HG03135 (cell line): ENCODE measurements around the gene SLC22A23.

Source experiments
- ATAC-seq: cut with Tn5 transposase; IDR thresholded peaks from one replicate; pipeline ENCODE4 v1.9.1; 2021; ENCODE audit warnings: mild to moderate bottlenecking, moderate library complexity; ENCODE audit not compliant: unreplicated experiment

Gene SLC22A23

GRCh38 chr6:3277251-3277650 is 179.6 kb downstream of the SLC22A23 start:
- no peak for ATAC-seq

GRCh38 chr6:3276174-3277167 is 180.4 kb downstream of the SLC22A23 start:
- no peak for ATAC-seq

- ATAC-seq = no peak
Observed at GRCh38 chr6:3273707-3274521, 182.9 kb downstream of the SLC22A23 start.

GRCh38 chr6:3272911-3273547 is 183.8 kb downstream of the SLC22A23 start:
- ATAC-seq = no peak

GRCh38 chr6:3271756-3272155 is 185.1 kb downstream of the SLC22A23 start:
- ATAC-seq = no peak

GRCh38 chr6:3270258-3270657 is 186.6 kb downstream of the SLC22A23 start:
- no peak for ATAC-seq

GRCh38 chr6:3269281-3269975 is 187.4 kb downstream of the SLC22A23 start:
- no peak for ATAC-seq

- no peak for ATAC-seq
Observed at GRCh38 chr6:3268680-3269079, 188.2 kb downstream of the SLC22A23 start.

- no peak for ATAC-seq
Observed at GRCh38 chr6:3267162-3267561, 189.7 kb downstream of the SLC22A23 start.

GRCh38 chr6:3266170-3266569 is 190.7 kb downstream of the SLC22A23 start:
- ATAC-seq = no peak

- ATAC-seq = no peak
Observed at GRCh38 chr6:3265671-3266070, 191.2 kb downstream of the SLC22A23 start.

- no peak for ATAC-seq
Observed at GRCh38 chr6:3264356-3264755, 192.5 kb downstream of the SLC22A23 start.

- no peak for ATAC-seq
Observed at GRCh38 chr6:3263096-3263495, 193.8 kb downstream of the SLC22A23 start.

- no peak for ATAC-seq
Observed at GRCh38 chr6:3261921-3262320, 194.9 kb downstream of the SLC22A23 start.

GRCh38 chr6:3261518-3261820 is 195.4 kb downstream of the SLC22A23 start:
- ATAC-seq = no peak

- ATAC-seq = no peak
Observed at GRCh38 chr6:3260772-3261517, 195.9 kb downstream of the SLC22A23 start.

GRCh38 chr6:3260296-3260695 is 196.6 kb downstream of the SLC22A23 start:
- ATAC-seq = no peak

GRCh38 chr6:3259491-3259958 is 197.3 kb downstream of the SLC22A23 start:
- ATAC-seq = peak; percentile 33

GRCh38 chr6:3258720-3259490 is 197.9 kb downstream of the SLC22A23 start, which contains the start of gene PSMG4:
Gene PSMG4 (plus strand): TSS chr6:3258947. CDS start chr6:3259023, 76 bp downstream.
- peak; percentile 72 for ATAC-seq
